GM21825 (cell line): ENCODE results near the gene XKR7.
A peak's percentile ranks its signal among the peaks of the same experiment; 100 is the strongest.

Experiments
- ATAC-seq: cut with Tn5 transposase; IDR thresholded peaks from one replicate; pipeline ENCODE4 v1.9.1; 2021; ENCODE audit warnings: mild to moderate bottlenecking, moderate library complexity; ENCODE audit not compliant: unreplicated experiment

The XKR7 gene

DNA sequence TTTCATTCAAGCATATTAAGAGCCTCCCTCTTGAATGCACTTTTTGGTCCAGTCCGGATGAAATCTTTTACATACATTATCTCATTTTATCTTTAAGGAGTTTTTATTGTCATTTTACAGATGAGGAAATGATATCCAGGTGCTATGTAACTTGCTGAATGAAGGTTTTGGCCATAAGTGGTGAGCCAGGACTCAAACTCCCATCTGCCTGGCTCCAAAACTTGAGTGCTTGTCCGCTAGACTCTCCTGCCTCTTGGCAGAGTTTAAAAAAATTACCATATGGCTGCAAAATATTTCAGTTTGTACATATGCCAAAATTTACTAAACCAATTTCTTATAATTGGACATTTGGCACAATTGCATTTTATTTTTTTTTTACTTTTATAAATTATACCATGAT is 28.3 kb upstream of the XKR7 start:
- ATAC-seq = no peak

DNA sequence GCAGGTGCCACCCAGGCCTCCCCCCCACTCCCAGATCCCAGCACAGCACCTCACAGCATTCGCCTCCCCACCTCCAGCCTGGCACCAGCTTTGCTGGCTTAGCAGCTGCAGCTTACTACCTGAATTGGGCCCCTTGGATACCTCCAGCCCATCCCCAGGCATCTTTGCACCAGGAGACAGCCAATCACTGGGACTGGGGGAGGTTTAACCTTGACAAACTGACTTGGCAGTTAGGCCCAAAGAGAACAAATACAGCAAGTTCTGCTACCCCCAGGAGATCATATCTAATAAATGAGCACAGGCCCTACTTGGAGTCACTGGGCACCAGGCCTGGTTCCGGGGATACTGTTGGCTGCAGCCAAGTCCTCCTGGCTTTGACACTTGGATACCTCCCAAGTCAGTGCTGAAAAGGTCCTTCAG is 24.9 kb upstream of the XKR7 start:
- ATAC-seq = no peak

DNA sequence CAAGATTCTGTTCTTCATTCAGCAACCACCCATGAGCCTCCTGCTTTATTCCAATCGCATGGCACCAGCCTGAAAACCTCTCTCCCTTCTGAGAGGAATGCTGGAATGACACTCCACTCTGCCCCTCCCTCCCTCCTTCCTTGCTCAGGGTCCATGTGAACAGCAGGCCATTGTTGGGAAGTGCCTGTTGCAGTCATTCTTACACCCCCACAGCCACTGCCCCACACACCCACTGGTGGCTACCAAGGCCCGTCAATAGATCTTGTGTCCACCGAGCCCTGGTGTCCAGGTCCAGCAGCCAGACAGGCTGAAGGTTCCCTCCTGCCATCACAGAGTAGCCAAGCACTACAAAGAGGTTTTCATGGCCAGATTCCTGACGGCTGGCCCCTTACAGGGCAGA is 22.6 kb upstream of the XKR7 start:
- ATAC-seq = no peak

DNA sequence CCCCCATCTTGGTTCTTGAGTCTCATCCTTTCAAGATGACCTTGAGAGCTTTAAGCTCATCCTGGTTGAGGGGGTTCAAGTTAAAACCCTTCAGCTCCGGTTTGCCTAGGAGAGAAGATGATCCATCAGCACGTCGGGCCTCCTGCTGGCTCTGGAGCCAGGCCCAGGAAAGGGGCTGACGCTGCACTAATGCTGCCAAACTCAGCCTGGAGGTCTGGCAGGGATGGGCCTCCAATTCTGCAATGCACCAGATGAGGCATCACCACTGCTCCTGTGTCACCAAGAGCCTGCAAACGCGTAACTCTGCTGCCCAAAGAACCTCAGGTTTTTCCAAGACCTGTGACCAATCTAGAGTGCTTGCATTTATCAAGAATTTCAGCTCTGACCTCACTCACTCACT is 22.2 kb upstream of the XKR7 start:
- no peak for ATAC-seq

DNA sequence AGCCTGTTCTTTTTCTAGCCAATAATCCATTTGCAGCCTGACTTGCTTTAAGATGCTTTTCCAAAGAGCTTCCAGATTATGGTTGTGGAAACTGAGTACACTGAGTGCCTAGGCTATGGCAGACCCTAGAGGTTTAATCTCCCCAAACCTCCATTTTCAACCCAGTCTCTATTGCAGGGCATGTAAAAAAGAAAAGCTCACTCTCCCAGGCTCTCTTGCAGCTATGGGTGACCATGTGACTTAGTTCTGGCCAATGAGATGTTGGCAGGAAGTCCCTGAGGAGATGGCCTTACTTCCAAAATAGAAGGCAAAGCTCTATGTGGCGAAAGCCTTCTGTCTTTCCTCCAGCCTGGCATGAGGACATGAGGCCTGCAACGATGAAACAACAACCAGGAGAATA is 19.9 kb upstream of the XKR7 start:
- ATAC-seq = no peak

DNA sequence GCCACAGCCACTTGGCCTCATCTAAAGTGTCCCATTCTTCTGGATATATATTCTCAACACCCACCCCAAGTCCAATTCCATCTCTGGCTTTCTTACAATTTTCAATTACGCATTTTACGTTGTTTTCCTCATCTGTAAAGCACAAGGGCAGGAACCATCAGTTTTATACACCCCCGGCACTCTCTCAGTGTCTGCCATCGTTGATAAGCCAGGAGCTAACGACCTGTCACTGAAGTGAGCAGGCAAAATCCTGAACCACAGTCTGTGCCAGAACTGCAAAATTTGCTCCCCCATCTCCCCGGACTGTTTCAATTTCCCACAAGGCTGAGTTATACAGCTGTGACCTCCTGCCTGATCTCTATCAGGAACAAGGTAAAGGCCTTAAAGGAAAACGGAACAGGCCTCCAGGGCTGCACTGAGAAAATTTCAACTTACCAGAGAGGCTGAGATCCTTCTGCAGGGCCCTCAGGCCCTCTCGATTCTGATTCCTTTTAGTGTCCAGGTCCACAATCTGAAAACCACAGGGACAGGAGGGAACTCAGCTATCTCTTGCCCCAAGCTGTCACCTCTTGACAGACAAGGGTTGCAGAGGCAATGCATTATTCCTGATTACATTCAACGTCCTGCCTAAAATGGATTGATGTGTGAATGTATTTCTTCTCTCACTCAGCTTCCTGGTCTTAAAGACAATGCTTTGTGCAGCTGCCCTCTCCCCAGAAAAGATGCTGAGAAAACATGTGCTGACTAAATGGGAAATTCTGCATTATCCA is 17.9 kb upstream of the XKR7 start:
- no peak for ATAC-seq

DNA sequence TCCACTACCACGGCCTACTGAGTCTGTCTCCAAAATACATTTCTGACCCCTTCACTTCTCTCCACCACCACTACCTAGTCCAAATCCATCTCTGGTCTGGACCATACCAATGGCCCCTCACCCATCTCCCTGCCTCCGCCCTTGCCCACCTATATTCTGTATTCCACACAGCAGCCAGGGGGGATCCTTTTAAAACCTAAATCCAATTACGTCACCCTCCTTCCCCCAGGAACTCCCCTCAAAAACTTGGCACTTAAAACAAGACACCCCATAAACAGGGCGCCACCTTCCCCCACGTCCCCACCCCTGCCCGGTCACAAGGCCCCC is 16.8 kb upstream of the XKR7 start:
- ATAC-seq = no peak

DNA sequence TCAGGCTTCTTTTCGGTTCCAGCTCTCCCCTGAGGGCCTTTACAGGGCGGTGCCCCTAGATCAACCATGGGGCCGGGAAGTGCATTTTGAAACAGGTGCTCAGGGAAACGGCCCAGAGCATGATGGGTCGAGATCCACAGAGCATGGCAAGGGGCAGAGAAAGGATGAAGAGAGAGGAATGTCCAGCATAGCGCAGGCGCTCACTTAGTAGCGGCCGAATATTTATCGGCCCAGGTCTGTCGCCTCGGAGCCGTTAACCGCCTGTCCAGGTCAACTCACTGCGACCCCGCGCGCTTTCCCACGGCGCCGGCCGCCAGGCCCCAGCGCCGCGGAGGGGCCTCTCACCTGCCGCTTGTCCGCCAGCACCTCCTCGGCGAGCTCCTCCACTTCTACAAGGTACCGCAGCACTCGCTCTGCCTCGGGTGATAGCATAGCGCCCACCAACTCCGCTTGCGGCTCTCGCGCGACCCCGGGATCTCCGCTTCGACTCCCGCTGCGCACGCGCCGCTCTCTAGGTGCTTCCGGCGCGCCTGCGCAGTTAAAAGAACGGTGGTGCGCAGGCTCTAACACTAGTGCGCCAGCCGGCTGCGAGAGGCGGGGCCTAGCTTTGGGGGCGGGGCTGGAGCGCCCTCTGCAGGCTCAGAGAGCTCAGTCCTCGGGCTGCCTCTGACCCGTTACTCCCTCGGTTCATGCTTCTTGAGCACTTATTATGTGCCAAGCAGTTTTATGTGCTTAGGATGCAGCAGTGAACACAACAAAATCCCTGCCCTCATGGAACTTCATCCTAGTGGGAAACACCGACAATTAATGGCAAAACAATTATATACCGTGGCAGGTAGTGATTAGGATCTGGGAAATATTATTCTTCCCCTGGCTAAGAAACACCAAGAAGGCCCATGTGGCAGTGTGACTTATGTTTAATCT is 16.2 kb upstream of the XKR7 start, which contains the start of gene PDRG1:
Gene PDRG1, minus strand, starts transcription at position 517 of the 924 bp plus-strand sequence. Its CDS starts 85 bp downstream, at position 432.
- ATAC-seq = peak; percentile 87

DNA sequence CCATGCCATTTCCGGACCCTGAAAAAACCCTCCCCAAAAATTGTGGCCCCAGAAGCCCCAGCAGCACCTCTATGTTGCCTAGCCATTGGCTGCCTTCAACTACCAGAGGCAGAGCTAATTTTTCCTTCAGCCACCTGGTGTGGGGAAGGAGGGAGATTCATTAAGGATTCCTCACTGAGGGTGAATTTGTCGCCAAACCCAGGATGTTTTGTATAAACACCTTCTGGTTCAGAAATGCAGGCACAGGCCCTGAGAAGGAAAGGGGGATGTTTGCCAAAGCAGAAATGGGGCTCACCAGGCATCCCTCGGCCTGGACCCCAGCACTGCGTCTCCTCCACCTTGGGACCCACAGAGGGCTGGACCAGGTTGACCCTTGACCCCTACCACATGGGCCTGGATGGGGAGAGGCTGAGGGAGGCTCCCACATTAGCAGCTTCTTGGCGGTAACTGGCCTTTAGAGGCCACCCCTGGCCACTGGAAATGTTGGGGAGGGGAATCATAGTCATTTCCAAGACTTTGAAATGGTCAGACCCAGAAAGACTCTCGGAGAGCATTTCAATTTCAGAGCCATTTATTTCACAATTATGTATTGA is 14.3 kb upstream of the XKR7 start:
- ATAC-seq = no peak

DNA sequence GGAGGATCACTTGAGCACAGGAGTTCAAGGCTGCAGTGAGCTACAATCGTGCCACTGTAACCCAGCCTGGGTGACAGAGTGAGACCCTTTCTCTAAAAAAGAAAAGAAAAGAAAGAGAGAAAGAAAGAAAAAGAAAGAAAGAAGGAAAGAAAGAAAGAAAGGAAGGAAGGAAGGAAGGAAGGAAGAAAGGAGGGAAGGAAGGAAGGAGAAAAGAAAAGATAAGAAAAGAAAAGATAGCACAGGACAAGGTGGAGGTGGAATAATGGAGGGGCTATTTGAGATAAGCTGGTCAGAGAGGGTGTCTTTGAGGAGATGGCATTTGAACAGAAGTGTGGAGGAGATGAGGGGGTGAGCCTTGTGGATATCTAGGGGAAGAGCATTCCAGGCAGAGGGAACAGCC is 13.5 kb upstream of the XKR7 start:
- ATAC-seq = no peak

DNA sequence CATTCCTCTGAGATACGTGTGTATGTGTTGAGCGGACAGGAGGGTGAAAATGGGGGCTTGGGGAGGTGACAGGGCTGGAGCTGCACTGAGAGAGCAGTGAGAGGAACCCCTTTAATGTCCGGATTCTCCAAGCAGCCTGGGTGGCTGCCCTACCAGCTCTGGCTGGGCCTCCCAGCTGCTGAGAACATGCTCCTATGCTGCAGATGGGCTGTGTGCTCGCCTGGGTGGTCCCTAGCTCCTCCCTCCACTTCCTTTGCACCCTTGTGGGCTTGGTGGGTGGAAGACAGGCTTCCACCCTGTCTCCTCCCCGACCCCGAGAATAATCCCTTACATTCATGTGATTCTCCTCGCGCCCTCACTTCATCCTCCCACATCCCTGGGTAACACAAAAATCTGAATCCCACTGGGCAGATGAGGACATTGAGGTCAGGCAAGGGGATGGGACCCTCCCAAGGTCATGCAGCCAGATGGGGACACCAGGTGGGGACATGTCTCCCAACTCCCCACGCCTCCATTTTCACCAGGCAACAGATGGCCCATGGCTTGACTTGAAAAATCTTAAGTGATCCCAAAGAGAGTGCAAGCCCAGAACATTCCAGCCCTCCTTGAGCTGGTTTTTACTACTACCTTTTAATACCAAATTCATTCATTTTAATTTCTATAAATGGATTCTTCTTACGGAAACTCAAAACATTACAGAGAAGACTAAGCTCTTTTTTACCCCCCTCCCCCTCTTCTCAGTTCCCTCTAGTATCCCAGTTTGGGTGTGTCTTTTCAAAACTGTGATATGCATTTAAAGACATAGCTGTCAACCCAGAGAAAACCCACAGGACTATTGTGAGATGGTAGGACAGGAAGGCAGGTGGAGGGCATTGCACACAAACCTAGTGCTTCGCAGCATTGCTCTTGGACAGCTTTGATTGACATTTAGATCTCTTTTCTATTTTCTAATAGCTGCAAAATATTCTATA is 11.1 kb upstream of the XKR7 start:
- ATAC-seq = no peak

DNA sequence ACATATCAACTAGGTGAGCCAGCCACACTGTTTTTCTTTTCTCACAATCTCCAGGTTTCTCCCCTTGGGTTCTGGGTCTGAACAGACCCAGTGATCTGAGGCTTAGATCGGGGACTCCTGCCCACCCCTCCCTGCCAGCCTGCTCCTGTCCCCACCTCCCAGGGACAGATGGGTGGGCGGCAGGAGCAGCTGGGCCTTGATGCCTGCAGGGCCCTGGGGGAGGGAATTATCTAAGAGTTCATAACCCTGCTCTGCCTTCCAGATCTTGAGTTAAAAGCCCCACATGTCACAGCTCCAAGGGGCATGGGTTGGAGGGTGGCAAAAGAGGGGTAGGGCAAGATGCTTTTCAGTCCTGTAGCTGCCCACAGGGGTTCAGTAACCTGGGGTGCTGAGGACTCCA is 5.2 kb upstream of the XKR7 start:
- no peak for ATAC-seq

DNA sequence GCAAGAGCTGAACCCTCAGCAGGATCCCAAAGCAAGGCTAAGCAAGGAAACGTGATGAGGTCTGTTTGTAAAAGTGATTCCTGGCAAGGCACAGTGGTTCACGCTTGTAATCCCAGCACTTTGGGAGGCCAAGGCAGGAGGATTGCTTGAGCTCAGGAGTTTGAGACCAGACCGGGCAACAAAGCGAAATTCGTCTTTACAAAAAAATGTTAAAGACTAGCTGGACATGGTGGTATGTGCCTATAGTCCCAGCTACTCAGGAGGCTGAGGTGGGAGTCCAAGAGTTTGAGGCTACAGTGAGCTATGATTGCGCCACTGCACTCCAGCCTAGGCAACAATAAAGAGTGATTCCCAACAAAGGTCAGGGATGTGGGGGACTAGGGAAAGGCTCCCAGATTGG is 4.1 kb upstream of the XKR7 start:
- no peak for ATAC-seq

DNA sequence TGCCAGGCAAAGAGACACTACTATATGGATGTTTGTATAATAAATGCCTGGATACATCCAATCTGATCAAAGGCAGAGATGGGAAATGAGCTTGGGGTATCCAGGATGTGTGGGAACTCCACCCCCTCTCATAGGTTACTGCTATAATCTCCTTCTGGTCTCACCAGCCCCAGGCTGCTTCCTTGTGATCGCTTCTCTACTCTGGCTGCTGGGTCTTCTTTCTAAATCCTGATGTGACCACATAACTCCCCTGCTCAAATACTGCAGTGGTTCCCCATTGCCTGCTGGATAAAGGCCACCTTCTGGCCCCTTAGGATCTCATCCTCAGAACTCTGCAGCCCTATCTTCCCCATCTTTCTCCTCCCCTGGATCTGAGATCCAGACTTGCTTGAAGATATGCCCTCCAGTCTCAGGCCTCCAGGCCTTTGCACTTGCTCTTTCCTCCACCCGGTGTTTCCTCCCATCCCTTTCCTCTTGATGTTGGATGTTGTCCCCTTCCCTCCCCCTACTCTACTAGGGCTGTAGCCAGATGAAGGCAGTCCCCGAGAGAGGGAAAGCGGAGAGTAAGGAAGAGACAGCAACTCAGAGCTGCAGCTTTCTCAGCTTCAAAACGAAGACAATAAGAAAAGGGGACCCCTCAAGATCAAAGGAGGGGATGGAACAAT is 828 bp upstream of the XKR7 start:
- ATAC-seq = no peak

DNA sequence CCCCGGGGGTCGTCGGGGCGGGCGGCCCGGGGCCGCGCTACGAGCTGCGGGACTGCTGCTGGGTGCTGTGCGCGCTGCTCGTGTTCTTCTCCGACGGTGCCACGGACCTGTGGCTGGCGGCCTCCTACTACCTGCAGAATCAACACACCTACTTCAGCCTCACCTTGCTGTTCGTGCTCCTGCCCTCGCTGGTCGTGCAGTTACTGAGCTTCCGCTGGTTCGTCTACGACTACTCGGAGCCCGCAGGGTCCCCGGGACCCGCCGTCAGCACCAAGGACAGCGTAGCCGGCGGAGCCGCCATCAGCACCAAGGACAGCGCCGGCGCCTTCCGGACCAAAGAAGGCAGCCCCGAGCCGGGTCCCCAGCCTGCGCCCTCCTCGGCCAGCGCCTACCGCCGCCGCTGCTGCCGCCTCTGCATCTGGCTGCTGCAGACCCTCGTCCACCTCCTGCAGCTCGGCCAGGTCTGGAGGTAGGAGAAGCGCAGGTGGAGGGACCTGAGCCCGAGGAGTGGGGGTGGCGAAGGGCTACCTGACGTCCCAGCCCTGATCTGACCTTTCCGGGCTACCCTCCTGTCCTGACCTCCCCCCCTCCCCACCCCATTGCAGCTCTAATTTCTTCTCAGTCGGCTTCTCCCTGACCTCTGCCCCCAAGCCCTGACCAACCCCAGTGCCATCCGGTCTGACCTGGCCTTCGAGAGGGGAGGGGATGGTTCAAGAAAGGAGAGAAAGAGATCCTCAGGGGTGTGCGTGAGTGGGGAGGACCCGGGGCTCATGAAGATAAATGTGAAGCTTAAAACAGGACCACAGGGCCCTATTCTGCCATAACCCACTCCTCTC is 558 bp downstream of the XKR7 start:
- ATAC-seq = no peak

DNA sequence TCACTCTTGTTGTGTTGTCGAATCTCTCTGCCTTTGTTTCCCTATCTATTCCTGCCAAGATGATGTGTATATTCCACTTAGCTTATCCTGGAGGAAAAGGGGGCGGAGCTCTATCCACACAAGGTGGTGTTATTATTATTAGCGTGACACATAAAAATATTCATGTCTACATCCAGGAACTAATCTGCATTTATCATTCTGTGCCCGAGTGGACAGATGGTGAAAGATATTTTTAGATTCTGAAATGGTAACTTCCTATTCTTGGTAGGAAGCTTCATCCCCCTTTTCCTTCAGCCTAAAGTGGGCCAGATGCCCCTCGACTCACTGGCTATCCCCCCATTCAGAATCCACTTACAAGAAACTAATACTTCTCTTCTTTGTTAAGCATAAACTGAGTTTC is 2.0 kb downstream of the XKR7 start:
- no peak for ATAC-seq

DNA sequence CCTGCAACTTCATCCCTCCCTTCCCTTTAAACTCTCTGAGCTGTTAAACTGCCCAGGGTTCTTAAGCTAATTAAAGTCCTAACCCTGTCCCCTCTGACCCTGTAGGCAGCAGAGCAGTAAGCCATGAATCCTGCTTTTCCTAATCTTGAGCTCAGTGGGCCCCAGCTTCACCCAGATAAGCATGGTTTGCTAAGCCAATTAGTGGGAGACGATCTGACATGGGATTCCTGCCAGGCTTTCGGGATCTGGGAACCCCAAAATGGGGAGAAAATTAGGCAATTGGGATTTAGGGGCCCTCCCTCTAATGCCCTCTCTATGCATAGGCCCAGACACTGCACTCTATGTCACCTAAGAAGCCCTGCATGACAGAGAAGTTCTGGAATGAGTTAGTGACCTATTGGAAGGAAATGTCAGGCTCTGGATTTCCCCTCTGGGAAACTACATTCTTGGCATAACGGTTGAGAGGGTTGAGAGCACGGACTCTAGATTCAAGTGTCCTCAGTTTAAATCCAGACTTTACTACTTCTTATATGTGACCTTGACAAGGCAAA is 4.6 kb downstream of the XKR7 start:
- ATAC-seq = no peak

DNA sequence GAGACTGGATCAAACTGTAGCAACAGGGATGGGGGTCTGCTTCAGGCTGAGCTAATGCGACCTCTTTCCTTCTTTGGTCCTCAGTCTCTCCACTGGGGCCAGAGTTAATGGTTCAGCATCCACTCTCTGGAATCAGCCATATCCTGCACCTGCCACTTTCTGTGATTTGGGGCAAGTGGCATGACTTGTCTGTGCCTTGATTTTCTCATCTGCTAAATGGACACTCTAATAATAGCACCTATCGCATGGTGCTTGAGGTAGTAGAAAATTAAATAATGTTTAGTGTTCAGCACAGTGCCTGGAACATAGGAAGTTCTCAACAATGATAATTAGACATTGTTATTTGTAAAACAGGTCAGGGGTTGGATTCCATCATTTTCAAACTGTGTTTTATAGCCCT is 6.3 kb downstream of the XKR7 start:
- no peak for ATAC-seq

DNA sequence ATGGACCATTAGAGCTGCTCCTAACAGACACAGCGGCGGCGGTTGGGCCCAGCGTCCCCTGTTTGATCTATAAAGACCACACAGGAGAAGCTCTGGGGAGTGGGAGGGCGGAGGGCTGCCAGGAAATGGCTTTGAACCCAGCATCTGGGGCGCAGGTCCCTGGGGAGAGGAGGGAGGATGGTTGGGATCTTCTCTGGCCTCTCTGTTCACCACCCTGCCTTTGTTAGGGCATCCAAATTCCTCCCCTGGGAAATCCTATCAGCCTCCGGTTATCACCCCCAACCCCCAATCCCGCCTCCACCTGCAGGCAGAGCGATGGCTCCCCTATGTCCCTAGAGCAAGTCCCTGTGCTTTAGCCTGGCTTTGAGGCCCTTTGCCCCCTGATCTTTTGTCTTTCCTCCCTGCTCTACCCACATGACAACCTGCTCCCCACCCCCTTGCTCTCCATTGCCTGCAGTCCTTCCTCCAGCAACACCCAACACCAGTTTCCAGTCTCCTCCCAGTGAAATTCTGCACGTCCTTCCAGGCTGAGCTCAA is 7.1 kb downstream of the XKR7 start:
- ATAC-seq = no peak
